NCI-H1048 (cell line): ENCODE data around the gene OR1S2.
"Not testable (repeated sequence)": the region's sequence is repeated elsewhere in the genome, so short reads cannot be mapped to it uniquely, and the experiment has no call there.

Source experiments
- DNase-seq: peaks from one replicate; lab custom pipeline; 2025; lab: John Stamatoyannopoulos, UW

Gene OR1S2

DNA sequence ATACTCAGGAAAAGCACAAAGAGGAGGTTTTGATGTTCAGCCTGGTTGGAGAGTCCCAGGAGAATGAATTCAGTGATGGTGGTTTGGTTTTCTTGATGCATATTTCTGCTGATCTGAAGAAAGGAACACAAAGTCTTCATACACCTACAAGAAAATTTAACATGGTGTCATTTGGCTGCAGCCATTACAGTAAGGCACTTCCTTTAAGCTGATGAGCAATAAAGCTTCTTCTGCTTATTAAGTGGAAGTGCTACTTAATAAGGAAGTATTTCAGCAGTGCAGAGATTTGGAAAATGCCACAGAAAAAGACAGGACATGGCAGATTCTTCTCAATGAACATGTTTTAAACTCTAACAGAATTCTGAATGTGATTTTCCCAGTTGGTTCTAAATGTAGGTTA lies at the start of gene OR1S2:
TSS of gene OR1S2 (minus strand) at position 101 of the 400 bp plus-strand sequence. CDS start at position 101, 0 bp downstream.
- no peak for DNase-seq

GRCh38 chr11:58243954-58244353 lies 40.0 kb upstream of the OR1S2 start:
- DNase-seq: no peak

DNA sequence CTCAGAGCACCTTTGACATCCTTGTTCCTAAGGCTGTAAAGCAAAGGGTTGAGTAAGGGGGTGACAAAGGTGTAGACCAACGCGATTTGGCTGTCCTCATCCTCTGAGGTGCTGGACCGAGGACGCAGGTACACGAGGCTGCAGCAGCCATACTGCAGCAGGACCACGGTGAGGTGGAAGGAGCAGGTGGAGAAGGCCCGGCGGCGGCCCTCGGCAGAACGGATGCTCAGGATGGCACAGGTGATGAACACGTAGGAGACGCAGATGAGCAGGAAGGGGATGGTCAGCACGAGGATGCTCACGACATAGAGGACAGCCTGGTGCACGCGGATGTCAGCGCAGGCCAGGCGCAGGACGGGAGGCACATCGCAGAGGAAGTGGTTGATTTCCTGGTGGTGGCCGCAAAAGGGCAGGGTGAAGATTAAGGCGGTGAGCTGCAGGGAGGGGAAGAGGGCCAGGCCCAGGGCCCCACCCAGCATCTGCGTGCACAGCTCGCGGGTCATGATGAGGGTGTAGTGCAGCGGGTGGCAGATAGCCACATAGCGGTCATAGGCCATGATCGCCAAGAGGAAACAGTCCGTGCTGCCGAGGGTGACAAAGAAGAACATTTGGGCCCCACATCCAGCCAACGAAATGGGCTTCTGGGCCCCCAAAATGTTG lies 24.1 kb upstream of the OR1S2 start:
- DNase-seq: no peak

DNA sequence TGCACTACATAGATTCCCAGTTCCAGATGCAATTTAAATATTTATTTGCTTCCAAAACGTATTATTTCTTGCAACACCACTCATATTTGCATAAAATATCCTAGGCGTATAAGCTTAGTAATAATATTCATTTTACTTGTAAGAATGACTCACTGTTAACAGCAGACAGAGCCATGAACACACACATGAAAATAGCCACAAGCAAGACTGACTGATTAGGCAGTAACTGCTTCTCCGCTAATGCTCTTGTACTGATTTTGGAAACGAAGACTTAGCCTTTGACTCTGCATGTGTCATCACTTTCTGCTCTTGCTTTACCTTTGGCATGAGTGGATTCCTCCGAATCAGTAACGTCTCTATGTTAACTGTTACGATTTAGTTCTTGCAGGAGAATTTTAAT lies 18.8 kb upstream of the OR1S2 start:
- peak; percentile 91 for DNase-seq

DNA sequence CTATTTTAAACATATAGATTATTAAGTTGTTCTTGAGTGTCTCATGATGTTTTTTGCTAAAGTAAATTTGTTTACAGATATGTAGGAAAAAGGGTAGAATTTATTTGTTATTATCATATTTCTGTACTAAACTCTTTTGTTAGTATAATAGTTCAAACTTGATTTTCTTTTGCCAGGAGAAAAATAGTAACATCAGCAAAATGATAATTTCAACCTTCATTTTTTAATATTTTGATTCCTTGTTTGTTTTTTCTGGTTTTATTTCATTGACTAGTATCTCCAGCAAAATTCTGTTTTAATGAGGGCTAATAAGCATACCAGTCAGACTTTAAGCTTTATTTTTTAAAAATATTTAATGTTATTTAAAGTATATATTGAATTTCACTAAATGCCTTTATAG lies 12.5 kb upstream of the OR1S2 start:
- no peak for DNase-seq

DNA sequence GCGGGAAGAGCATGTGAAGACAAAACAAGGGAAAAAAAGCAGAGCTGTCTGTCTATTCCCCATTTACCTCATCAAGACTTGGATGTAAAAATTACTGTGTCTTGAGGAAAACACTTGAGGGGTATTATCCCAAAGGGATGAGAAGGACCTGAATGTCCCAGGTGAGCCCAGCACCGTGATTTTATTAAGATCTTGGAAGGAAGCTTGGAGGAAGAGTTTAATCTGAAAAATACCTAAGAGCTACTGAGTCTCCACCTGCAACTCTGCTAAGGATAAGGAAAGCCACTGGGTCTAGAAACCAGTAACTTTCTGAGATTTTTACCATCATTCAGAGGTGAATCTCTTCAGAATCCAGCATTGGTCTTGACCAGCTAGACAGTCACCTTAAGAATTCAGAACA lies 8.5 kb upstream of the OR1S2 start, which contains the start of gene OR1S1:
TSS of gene OR1S1 (plus strand) at position 301 of the 400 bp plus-strand sequence.
- DNase-seq: not testable (repeated sequence)

DNA sequence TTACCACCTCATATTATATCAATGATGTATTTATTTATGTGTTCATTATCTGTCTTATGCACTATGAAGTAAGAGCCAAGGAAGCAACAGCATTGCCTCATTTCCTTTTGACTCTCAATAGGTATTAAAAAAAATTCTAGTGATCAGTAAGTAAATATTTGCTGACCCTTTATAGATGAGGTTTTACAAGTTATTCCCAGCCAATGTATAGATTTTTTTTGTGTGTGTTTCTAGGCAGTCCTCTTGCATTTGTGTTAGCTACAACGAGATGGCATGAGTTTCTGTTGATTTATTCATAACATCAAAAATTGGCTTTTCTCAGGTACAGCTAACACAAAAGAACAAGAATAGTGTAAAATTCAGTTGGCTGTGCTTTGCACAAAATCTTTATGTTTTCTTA lies 4.7 kb downstream of the OR1S2 start:
- DNase-seq: no peak

DNA sequence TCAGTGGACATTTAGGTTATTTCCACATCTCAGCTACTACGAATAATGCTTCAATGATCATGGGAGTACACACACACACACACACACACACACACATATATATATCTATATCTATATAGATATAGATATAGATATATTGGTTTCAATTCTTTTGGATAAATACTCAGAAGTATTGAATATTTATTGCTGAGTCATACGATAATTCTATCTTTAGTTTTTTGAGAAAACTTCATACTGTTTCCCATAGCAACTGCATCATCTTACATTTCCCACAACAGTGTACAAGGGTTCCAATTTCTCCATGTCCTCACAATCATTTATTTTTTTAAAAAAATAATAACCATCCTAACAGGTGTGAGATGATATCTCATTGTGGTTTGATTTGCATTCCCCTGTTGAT lies 8.0 kb downstream of the OR1S2 start:
- DNase-seq: no peak

GRCh38 chr11:58193391-58193790 lies 10.6 kb downstream of the OR1S2 start:
- no peak for DNase-seq

GRCh38 chr11:58192229-58192628 lies 11.7 kb downstream of the OR1S2 start:
- DNase-seq: no peak

- DNase-seq: no peak
Observed at GRCh38 chr11:58188770-58189169, 15.2 kb downstream of the OR1S2 start, which contains the start of gene OR9Q2. TSS of gene OR9Q2 (plus strand) at chr11:58189070. CDS start at chr11:58190491, 1,421 bp downstream.

DNA sequence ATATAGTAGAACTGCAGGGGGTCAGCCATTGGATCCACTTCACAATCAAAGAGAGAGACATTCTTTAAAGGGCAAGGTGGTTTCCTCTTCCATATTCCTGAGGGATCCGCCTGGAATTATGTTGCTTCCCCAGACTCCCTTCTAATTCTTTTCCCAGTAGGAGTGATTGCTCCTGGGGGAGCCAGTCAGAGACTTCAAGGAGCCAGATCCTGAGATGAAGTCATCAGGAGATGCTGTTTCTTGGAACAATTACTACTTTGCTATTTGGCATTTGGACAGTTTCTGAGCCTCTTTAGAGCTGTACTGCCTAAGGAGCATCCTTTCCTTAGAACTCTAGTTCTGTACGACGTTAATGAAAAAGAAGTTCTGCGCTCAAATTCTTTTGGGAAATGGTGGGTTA lies 17.0 kb downstream of the OR1S2 start:
- no peak for DNase-seq

GRCh38 chr11:58179648-58180047 lies 24.3 kb downstream of the OR1S2 start:
- no peak for DNase-seq

- no peak for DNase-seq
Observed at GRCh38 chr11:58178444-58178843, 25.5 kb downstream of the OR1S2 start.

- no peak for DNase-seq
Observed at GRCh38 chr11:58177409-58178054, 26.4 kb downstream of the OR1S2 start.

GRCh38 chr11:58165504-58166106 lies 38.3 kb downstream of the OR1S2 start:
- no peak for DNase-seq

GRCh38 chr11:58164990-58165389 lies 39.0 kb downstream of the OR1S2 start:
- no peak for DNase-seq

- no peak for DNase-seq
Observed at GRCh38 chr11:58164389-58164788, 39.6 kb downstream of the OR1S2 start.
